ENCODE measurements around the gene GLIS1.

DNA sequence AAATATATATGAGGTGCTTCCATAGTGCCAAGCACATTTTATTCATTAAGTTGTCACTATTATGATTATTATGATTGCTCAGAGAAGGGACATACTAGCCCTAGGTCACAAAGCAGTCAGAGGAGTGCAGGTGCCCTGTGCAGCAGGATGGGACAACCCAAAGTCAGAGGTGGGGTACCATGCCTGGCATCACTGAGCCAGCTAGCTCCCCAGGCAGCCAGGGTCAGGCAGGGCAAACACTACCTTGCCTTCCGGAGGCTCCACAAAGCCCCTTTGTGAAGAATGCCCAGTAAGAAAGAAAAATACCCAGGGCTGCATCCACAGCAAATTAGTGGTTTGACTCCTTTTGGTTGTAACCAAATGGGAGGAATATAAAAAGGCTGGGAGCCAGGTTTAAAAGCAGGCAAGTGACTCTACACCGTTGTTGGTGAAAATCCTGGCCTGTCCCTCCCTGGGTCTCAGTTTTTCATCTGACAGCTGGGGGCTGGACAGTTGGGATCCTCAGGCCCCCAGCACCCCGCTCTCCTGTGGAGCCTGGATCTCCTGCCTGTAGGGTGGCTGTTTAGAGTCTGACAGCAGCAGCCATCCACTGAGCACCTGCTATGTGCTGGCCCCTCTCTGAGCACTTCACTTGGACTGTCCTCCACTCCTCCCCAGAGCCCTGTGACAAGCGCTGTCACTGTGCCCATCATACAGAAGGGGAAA lies 98.8 kb downstream of the GLIS1 start:
- TF ChIP-seq, protein P1, sequence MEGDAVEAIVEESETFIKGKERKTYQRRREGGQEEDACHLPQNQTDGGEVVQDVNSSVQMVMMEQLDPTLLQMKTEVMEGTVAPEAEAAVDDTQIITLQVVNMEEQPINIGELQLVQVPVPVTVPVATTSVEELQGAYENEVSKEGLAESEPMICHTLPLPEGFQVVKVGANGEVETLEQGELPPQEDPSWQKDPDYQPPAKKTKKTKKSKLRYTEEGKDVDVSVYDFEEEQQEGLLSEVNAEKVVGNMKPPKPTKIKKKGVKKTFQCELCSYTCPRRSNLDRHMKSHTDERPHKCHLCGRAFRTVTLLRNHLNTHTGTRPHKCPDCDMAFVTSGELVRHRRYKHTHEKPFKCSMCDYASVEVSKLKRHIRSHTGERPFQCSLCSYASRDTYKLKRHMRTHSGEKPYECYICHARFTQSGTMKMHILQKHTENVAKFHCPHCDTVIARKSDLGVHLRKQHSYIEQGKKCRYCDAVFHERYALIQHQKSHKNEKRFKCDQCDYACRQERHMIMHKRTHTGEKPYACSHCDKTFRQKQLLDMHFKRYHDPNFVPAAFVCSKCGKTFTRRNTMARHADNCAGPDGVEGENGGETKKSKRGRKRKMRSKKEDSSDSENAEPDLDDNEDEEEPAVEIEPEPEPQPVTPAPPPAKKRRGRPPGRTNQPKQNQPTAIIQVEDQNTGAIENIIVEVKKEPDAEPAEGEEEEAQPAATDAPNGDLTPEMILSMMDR (IDR thresholded peaks at IDR 0.05; ENCODE audit: borderline replicate concordance, extremely low read depth, low read length, poor library complexity, severe bottlenecking), result no peak
- no peak for TF ChIP-seq EZH2 (IDR thresholded peaks at IDR 0.05; ENCODE audit: borderline replicate concordance, low read depth, low read length, severe bottlenecking)

Measured in DND-41 (cell line).